Measurements from ENCODE around the gene SEC61A1. TPM values are rescaled to one million over a fixed set of nuclear protein-coding genes. Genes with fewer than 3 reads are reported as not detected.

The SEC61A1 gene
- total RNA-seq, 4 donors from 2014 or later = 104 to 218 (median 165) TPM

GRCh38 chr3:128054367-128054766, 2.1 kb downstream of the SEC61A1 start:
- TF ChIP-seq POLR2A (IDR thresholded peaks at IDR 0.05) = no peak
- TF ChIP-seq CTCF (IDR thresholded peaks at IDR 0.05) = no peak
- no peaks in the 10 kb centered on the region for H3K9me3 ChIP-seq
- H3K27ac ChIP-seq = no peak overlapping the region
- peaks cover 30 to 32% of the 10 kb centered on the region in 2 donors for H3K36me3 ChIP-seq
- peaks cover 22 to 34% of the 10 kb centered on the region in 2 donors for H3K4me1 ChIP-seq
- intact Hi-C loops (cut with DNase I) = no loop called here
- H3K27me3 ChIP-seq = no peaks in the 10 kb centered on the region
- no peak overlapping the region for H3K4me3 ChIP-seq (replicated peaks in 1 of 3)
- WGBS, 2 donors = 45 to 77% methylated on average over 3 of the region's 3 CpGs
- DNase-seq = peak in 1 of 2 donors; percentile 64

DNA sequence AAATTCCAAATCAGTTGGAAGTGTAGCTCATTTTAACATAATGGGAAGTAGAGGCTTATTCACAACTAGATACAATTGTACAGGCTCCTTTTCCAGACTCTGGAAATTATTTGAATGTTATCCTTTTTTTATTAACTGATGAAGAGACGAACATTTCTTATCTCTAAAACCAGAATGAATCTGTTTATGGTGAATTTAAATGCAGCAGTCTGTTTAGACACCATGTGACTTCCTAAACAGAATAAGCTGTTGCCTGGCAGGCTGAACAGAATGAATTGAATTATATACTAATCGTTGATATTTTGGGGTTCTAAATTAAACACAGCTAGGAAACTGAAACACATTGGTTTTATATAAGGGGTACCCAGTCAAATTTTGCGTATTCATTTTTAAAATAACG, 4.0 kb downstream of the SEC61A1 start:
- H3K36me3 ChIP-seq = peaks cover 49 to 51% of the 10 kb centered on the region in 2 donors
- H3K4me1 ChIP-seq = peaks cover 22 to 30% of the 10 kb centered on the region in 2 donors
- no peak for DNase-seq
- H3K9me3 ChIP-seq = no peaks in the 10 kb centered on the region
- no peaks in the 10 kb centered on the region for H3K27me3 ChIP-seq
- intact Hi-C loops (cut with DNase I) = no loop called here
- no peak overlapping the region for H3K4me3 ChIP-seq (replicated peaks in 1 of 3)
- H3K27ac ChIP-seq = no peak overlapping the region
- 69 to 96% methylated on average over 4 of the region's 4 CpGs for WGBS, 2 donors
- TF ChIP-seq CTCF (IDR thresholded peaks at IDR 0.05) (no peak), POLR2A (IDR thresholded peaks at IDR 0.05) (no peak)

- Histone ChIP-seq H3K36me3 (peaks cover 89% of the 10 kb centered on the region in 2 donors), H3K4me1 (no peaks in the 10 kb centered on the region), H3K27me3 (no peaks in the 10 kb centered on the region), H3K27ac (no peak overlapping the region), H3K4me3 (replicated peaks in 1 of 3) (no peak overlapping the region), H3K9me3 (no peaks in the 10 kb centered on the region)
- 89 to 90% methylated on average over 11 of the region's 11 CpGs for WGBS, 2 donors
- no peak for DNase-seq
- intact Hi-C loops (cut with DNase I) = no loop called here
- TF ChIP-seq POLR2A (IDR thresholded peaks at IDR 0.05) = no peak
Observed at GRCh38 chr3:128060473-128061381, 8.5 kb downstream of the SEC61A1 start.

DNA sequence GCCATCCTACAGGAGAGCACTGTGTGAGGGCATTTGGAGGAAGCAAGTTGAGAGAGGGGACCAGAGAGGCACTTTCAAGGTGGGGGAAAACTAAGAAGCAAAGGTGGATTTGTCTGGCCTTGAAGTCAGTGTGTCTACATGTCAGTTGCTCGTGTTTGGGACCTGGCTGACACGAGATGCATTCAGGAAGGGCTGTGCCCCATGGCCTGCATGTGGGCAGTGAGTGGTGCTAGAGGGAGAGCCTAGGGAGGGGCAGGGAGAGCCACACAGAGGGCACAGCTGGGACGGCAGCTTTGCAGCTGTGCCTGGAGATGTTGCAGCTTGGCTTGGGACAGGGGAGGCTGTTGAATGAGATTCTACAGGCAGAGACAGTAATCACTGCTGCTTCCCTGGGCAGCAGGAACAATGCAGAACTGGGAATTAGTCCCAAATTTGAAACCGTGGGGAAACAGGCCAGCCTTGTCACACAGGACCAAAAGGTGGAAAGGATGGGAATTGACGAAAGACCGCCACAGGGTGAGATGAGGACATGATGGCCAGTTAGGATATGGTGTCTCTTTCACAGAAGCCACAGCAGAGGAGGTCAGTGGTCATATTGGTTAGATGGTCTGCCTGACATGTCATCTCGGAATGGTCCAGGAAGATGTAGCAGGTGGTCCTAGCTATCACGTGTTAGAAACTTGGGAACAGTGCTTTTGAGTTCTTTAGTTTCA, 10.0 kb downstream of the SEC61A1 start:
- Histone ChIP-seq H3K9me3 (no peaks in the 10 kb centered on the region), H3K27ac (no peak overlapping the region), H3K4me3 (replicated peaks in 1 of 3) (no peak overlapping the region), H3K36me3 (peaks cover 89 to 90% of the 10 kb centered on the region in 2 donors), H3K4me1 (no peaks in the 10 kb centered on the region), H3K27me3 (no peaks in the 10 kb centered on the region)
- intact Hi-C loops (cut with DNase I) = no loop called here
- no peak for DNase-seq
- 74 to 79% methylated on average over 8 of the region's 8 CpGs for WGBS, 2 donors
- no peak for TF ChIP-seq CTCF (IDR thresholded peaks at IDR 0.05)
- no peak for TF ChIP-seq POLR2A (IDR thresholded peaks at IDR 0.05)

DNA sequence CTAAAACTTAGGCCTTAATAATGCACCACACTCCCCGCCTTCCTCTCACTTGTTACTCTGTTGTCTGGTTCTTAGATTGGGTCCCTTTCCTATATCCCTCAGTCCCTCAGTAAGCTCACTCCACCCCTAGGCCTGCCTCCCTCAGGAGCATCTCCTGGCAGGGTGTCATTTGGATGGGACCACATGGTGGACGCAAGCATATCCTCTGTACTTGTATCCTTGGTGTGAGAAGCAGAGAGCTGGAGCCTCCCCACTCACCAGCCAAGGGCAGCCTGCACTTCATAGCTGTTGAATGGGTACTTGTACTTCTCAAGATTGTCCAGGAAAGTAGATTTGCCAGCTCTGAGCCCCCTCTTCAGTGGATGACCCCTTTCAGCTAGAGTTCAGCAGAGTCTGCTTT, 11.6 kb downstream of the SEC61A1 start:
- no peak for DNase-seq
- no peaks in the 10 kb centered on the region for H3K4me1 ChIP-seq
- TF ChIP-seq POLR2A (IDR thresholded peaks at IDR 0.05) (no peak), CTCF (IDR thresholded peaks at IDR 0.05) (no peak)
- no peaks in the 10 kb centered on the region for H3K27me3 ChIP-seq
- no peak overlapping the region for H3K27ac ChIP-seq
- peaks cover 95 to 98% of the 10 kb centered on the region in 2 donors for H3K36me3 ChIP-seq
- H3K4me3 ChIP-seq (replicated peaks in 1 of 3) = no peak overlapping the region
- WGBS, 2 donors = 90 to 99% methylated on average over 2 of the region's 2 CpGs
- intact Hi-C loops (cut with DNase I) = no loop called here
- H3K9me3 ChIP-seq = no peaks in the 10 kb centered on the region
